Astrocyte (in vitro differentiated cells and primary cell): ENCODE results near the gene SLIT3. TPM values are rescaled to one million over a fixed set of nuclear protein-coding genes. Genes with fewer than 3 reads are reported as not detected.

Source experiments
- DNase-seq: peaks from one replicate; pipeline ENCODE4 v3.0.0-alpha.2; 2010; ENCODE audit warnings: low read depth
- FAIRE-seq: peaks from 2 replicates; lab custom pipeline; 2011; peaks lifted over from hg19 to GRCh38; lab: Jason Lieb, UNC
- H2AFZ ChIP-seq: 2 replicates; pipeline ENCODE4 v1.6.0; 2012; ENCODE audit warnings: low read depth, low read length, inconsistent platforms
- H3K27ac ChIP-seq: 2 replicates; pipeline ENCODE4 v1.5.1; 2011; ENCODE audit warnings: low read depth, low read length, inconsistent platforms
- H3K27me3 ChIP-seq: 2 replicates; pipeline ENCODE4 v1.6.0; 2011; ENCODE audit warnings: low read length, inconsistent platforms; ENCODE audit not compliant: insufficient read depth
- H3K36me3 ChIP-seq: 2 replicates; pipeline ENCODE4 v1.5.1; 2011; ENCODE audit warnings: low read length, inconsistent platforms; ENCODE audit not compliant: insufficient read depth
- H3K4me1 ChIP-seq: 2 replicates; pipeline ENCODE4 v1.5.1; 2011; ENCODE audit warnings: low read length, inconsistent platforms; ENCODE audit not compliant: insufficient read depth
- H3K4me2 ChIP-seq: 2 replicates; pipeline ENCODE4 v1.6.0; 2012; ENCODE audit warnings: low read length, inconsistent platforms
- H3K4me3 ChIP-seq: 2 replicates; pipeline ENCODE4 v1.5.1; 2011; ENCODE audit warnings: low read depth, mild to moderate bottlenecking, low read length, inconsistent platforms; ENCODE audit not compliant: insufficient read depth
- H3K79me2 ChIP-seq: 2 replicates; pipeline ENCODE4 v1.6.0; 2012; ENCODE audit warnings: mild to moderate bottlenecking, low read length, inconsistent platforms; ENCODE audit not compliant: insufficient read depth
- H3K9ac ChIP-seq: 2 replicates; pipeline ENCODE4 v1.6.0; 2012; ENCODE audit warnings: mild to moderate bottlenecking, low read length, inconsistent platforms
- H3K9me3 ChIP-seq: 2 replicates; pipeline ENCODE4 v1.5.1; 2012; ENCODE audit warnings: low read depth, mild to moderate bottlenecking, low read length, inconsistent platforms; ENCODE audit not compliant: insufficient read depth
- H4K20me1 ChIP-seq: 2 replicates; pipeline ENCODE4 v1.6.0; 2012; ENCODE audit warnings: low read length, inconsistent platforms; ENCODE audit not compliant: insufficient read depth
- H3K27ac Mint-ChIP-seq: one replicate; pipeline ENCODE4 v1.8.0; 2021; ENCODE audit warnings: mild to moderate bottlenecking, mixed read lengths; ENCODE audit not compliant: unreplicated experiment
- H3K27me3 Mint-ChIP-seq: one replicate; pipeline ENCODE4 v1.8.0; 2021; ENCODE audit warnings: low read depth, mixed read lengths; ENCODE audit not compliant: unreplicated experiment
- H3K36me3 Mint-ChIP-seq: one replicate; pipeline ENCODE4 v1.8.0; 2021; ENCODE audit warnings: low read depth, mixed read lengths; ENCODE audit not compliant: unreplicated experiment
- H3K4me1 Mint-ChIP-seq: one replicate; pipeline ENCODE4 v1.8.0; 2021; ENCODE audit warnings: low read depth, mixed read lengths; ENCODE audit not compliant: unreplicated experiment
- H3K4me3 Mint-ChIP-seq: one replicate; pipeline ENCODE4 v1.8.0; 2021; ENCODE audit warnings: mild to moderate bottlenecking, moderate library complexity, mixed read lengths; ENCODE audit not compliant: unreplicated experiment
- H3K9me3 Mint-ChIP-seq: one replicate; pipeline ENCODE4 v1.8.0; 2021; ENCODE audit warnings: mild to moderate bottlenecking, mixed read lengths; ENCODE audit not compliant: unreplicated experiment
- EZH2 ChIP-seq: IDR thresholded peaks from 2 replicates; pipeline ENCODE4 v1.6.1; 2012; ENCODE audit warnings: mild to moderate bottlenecking, low read length, inconsistent platforms; ENCODE audit not compliant: insufficient read depth
- total RNA-seq: library from RNA; stranded (reverse); gene quantifications from 2 replicates; pipeline ENCODE4 v1.2.1, GENCODE V29; 2021
- TF ChIP-seq, protein P1 (sequence below): IDR thresholded peaks from 2 replicates; pipeline ENCODE4 v1.5.1; 2011; ENCODE audit warnings: low read depth, mild to moderate bottlenecking, inconsistent platforms, low read length, moderate library complexity; ENCODE audit not compliant: insufficient read depth

Gene SLIT3
- total RNA-seq, 1 donor from 2014 or later: 20.7 TPM

DNA sequence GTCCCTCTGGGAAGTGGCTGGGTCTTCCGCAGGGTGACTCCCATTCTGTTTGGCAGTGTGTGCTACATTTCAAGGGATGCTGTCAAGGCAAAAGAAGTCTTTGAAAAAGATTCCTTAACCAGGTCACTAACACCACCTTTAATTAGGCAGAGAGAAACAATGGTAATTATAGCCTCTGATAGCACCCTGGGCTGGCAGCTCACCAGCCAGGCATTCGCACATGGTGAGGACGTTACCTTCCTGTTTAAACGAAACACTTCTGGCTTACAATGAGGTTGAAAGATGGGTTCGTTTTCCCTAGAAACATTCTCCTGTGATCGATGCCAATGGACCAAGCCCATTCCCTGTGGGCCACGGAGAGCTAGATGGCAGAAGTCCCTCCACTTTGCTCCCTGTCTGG, 491.7 kb downstream of the SLIT3 start:
- Mint-ChIP-seq H3K9me3 (peaks cover 2% of the 10 kb centered on the region), H3K4me1 (peaks cover 3% of the 10 kb centered on the region), H3K4me3 (no peak overlapping the region), H3K27ac (no peak overlapping the region), H3K36me3 (peaks cover 9% of the 10 kb centered on the region), H3K27me3 (peaks cover 16% of the 10 kb centered on the region)
- no peaks in the 10 kb centered on the region for H3K79me2 ChIP-seq
- no peaks in the 10 kb centered on the region for H4K20me1 ChIP-seq
- TF ChIP-seq, protein P1, sequence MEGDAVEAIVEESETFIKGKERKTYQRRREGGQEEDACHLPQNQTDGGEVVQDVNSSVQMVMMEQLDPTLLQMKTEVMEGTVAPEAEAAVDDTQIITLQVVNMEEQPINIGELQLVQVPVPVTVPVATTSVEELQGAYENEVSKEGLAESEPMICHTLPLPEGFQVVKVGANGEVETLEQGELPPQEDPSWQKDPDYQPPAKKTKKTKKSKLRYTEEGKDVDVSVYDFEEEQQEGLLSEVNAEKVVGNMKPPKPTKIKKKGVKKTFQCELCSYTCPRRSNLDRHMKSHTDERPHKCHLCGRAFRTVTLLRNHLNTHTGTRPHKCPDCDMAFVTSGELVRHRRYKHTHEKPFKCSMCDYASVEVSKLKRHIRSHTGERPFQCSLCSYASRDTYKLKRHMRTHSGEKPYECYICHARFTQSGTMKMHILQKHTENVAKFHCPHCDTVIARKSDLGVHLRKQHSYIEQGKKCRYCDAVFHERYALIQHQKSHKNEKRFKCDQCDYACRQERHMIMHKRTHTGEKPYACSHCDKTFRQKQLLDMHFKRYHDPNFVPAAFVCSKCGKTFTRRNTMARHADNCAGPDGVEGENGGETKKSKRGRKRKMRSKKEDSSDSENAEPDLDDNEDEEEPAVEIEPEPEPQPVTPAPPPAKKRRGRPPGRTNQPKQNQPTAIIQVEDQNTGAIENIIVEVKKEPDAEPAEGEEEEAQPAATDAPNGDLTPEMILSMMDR: no peak
- TF ChIP-seq EZH2: no peak
- no peak overlapping the region for H3K4me3 ChIP-seq
- no peak overlapping the region for H2AFZ ChIP-seq
- no peak for FAIRE-seq
- no peaks in the 10 kb centered on the region for H3K36me3 ChIP-seq
- H3K4me1 ChIP-seq: no peaks in the 10 kb centered on the region
- no peaks in the 10 kb centered on the region for H3K27me3 ChIP-seq
- no peak overlapping the region for H3K27ac ChIP-seq
- no peak for DNase-seq
- H3K9me3 ChIP-seq: no peaks in the 10 kb centered on the region
- H3K4me2 ChIP-seq: no peak overlapping the region
- H3K9ac ChIP-seq: no peak overlapping the region

- no peak for TF ChIP-seq EZH2
- Mint-ChIP-seq H3K27me3 (peaks cover 18% of the 10 kb centered on the region), H3K27ac (no peak overlapping the region), H3K4me3 (no peak overlapping the region), H3K36me3 (peaks cover 12% of the 10 kb centered on the region), H3K4me1 (peaks cover 3% of the 10 kb centered on the region), H3K9me3 (peaks cover 2% of the 10 kb centered on the region)
- peak; percentile 11 for DNase-seq
- Histone ChIP-seq H3K4me3 (no peak overlapping the region), H3K36me3 (no peaks in the 10 kb centered on the region), H3K79me2 (no peaks in the 10 kb centered on the region), H3K4me1 (no peaks in the 10 kb centered on the region), H2AFZ (no peak overlapping the region), H3K9me3 (no peaks in the 10 kb centered on the region), H3K27ac (no peak overlapping the region), H3K4me2 (no peak overlapping the region), H3K9ac (no peak overlapping the region), H3K27me3 (no peaks in the 10 kb centered on the region), H4K20me1 (no peaks in the 10 kb centered on the region)
- no peak for FAIRE-seq
These were observed 492.8 kb downstream of the SLIT3 start for GRCh38 chr5:168808051-168808616.

DNA sequence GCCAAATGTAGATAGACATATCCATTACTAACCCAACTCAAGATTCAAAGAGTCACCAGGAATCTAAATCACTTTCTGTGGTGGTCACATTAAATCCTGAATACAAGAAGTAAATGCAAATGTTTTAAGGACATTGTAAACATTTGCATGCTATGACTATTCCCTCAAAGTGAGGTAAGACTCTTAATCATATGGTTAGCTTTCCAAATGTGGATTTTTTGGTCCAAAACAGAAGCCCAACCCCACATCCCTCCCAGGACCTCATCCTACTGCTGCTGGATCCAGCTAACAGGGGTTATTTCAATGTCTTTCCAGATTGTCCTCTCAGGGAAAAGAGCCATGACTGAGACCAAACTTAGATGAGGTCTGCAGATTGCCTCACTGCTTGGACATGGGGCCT, 493.7 kb downstream of the SLIT3 start:
- no peak overlapping the region for H3K27ac Mint-ChIP-seq
- peaks cover 2% of the 10 kb centered on the region for H3K9me3 Mint-ChIP-seq
- peak; percentile 20 for DNase-seq
- Histone ChIP-seq H3K27ac (no peak overlapping the region), H3K27me3 (no peaks in the 10 kb centered on the region), H3K4me1 (no peaks in the 10 kb centered on the region), H3K4me2 (no peak overlapping the region), H3K9ac (no peak overlapping the region), H3K36me3 (no peaks in the 10 kb centered on the region), H3K9me3 (no peaks in the 10 kb centered on the region), H3K79me2 (no peaks in the 10 kb centered on the region), H4K20me1 (no peaks in the 10 kb centered on the region), H2AFZ (no peak overlapping the region), H3K4me3 (no peak overlapping the region)
- peaks cover 5% of the 10 kb centered on the region for H3K4me1 Mint-ChIP-seq
- TF ChIP-seq, protein P1: no peak
- no peak for TF ChIP-seq EZH2
- FAIRE-seq: no peak
- peaks cover 12% of the 10 kb centered on the region for H3K36me3 Mint-ChIP-seq
- no peak overlapping the region for H3K4me3 Mint-ChIP-seq
- H3K27me3 Mint-ChIP-seq: peaks cover 18% of the 10 kb centered on the region
